Panc1 (cell line): Measurements from ENCODE around the gene ABRAXAS1. TPM values are rescaled to one million over a fixed set of nuclear protein-coding genes. Genes with fewer than 3 reads are reported as not detected.

Experiments
- ATAC-seq: fragments of 200-7000 bp; cut with Tn5 transposase; 2 replicates; pipeline ENCODE4 v1.9.1; 2020; ENCODE audit warnings: mild to moderate bottlenecking, moderate library complexity
- BruUV-seq: library from RNA; stranded (reverse); fragments of 400-500 nt; replicated peaks from 2 replicates; lab custom pipeline; 2021; lab: Mats Ljungman, UMichigan
- CTCF ChIA-PET: fragments of 300-600 bp; sonication (Branson Sonifier 250); formaldehyde crosslinking; loops from one replicate; lab custom pipeline; 2022; ENCODE audit warnings: antibody characterized with exemption; lab: Charles Lee
- POLR2A ChIA-PET: fragments of 300-600 bp; sonication (Branson Sonifier 250); formaldehyde crosslinking; loops from one replicate; lab custom pipeline; 2022; ENCODE audit warnings: antibody characterized with exemption; lab: Charles Lee
- DNase-seq: peaks from one replicate; pipeline ENCODE4 v3.0.0-alpha.2; 2010; ENCODE audit warnings: low read depth, low spot score
- H3K27ac ChIP-seq: 2 replicates; pipeline ENCODE4 v1.5.1; 2011; ENCODE audit warnings: mild to moderate bottlenecking, low read length, inconsistent platforms
- H3K27me3 ChIP-seq: fragments of 200-500 bp; sonication (Bioruptor generic); 2 replicates; pipeline ENCODE4 v1.6.0; 2014; ENCODE audit warnings: low read length, inconsistent platforms; ENCODE audit not compliant: control insufficient read depth, insufficient read depth
- H3K36me3 ChIP-seq: fragments of 200-500 bp; sonication (Bioruptor generic); 2 replicates; pipeline ENCODE4 v1.5.1; 2014; ENCODE audit warnings: inconsistent platforms, mild to moderate bottlenecking, low read length, moderate library complexity; ENCODE audit not compliant: control insufficient read depth, insufficient read depth
- H3K4me1 ChIP-seq: 2 replicates; pipeline ENCODE4 v1.5.1; 2011; ENCODE audit warnings: inconsistent platforms, mild to moderate bottlenecking, low read length, moderate library complexity; ENCODE audit not compliant: control insufficient read depth, insufficient read depth
- H3K4me3 ChIP-seq, 2 experiments: 2 replicates each; pipeline ENCODE4 v1.5.1; 2011 to 2012; ENCODE audit warnings: low read depth in 2 of 2, low read length in 2 of 2, mild to moderate bottlenecking in 2 of 2, inconsistent platforms in 1 of 2, moderate library complexity in 1 of 2
- H3K9me3 ChIP-seq: fragments of 200-500 bp; sonication (Bioruptor generic); 2 replicates; pipeline ENCODE4 v1.5.1; 2014; ENCODE audit warnings: low read depth, mild to moderate bottlenecking, inconsistent platforms, low read length, moderate library complexity; ENCODE audit not compliant: control insufficient read depth, insufficient read depth
- POLR2AphosphoS5 ChIP-seq: IDR thresholded peaks from 2 replicates; pipeline ENCODE4 v1.6.1; 2012; ENCODE audit warnings: mild to moderate bottlenecking, low read depth, low read length, moderate library complexity
- SIN3A ChIP-seq: IDR thresholded peaks from 2 replicates; pipeline ENCODE4 v1.6.1; 2012; ENCODE audit warnings: low read depth, mild to moderate bottlenecking, low read length, moderate library complexity, borderline replicate concordance; ENCODE audit not compliant: insufficient read depth
- TCF7L2 ChIP-seq: IDR thresholded peaks from 2 replicates; pipeline ENCODE4 v1.6.1; 2011; ENCODE audit warnings: mild to moderate bottlenecking, low read depth, low read length, inconsistent platforms
- in situ Hi-C: cut with HindIII; loops from 2 replicates; pipeline ENCODE4 v1.10.0; 2016; ENCODE audit warnings: low sequenced_read_pairs, low pct_unique_long_range_greater_than_20kb
- intact Hi-C: fragments of 100-400 bp; cut with micrococcal nuclease; formaldehyde crosslinking; loops from one replicate; pipeline ENCODE4 v1.10.0; 2022; ENCODE audit not compliant: unreplicated experiment
- total RNA-seq: library from RNA; stranded (reverse); gene quantifications from one replicate; pipeline ENCODE4 v1.2.1, GENCODE V29; 2021; ENCODE audit not compliant: unreplicated experiment
- TF ChIP-seq, protein P1 (sequence below): fragments of 450-650 bp; IDR thresholded peaks from 2 replicates; pipeline ENCODE4 v1.5.1; 2017; ENCODE audit warnings: mild to moderate bottlenecking
- TF ChIP-seq, protein P2 (sequence below), 2 experiments: IDR thresholded peaks; 2 replicates each; pipeline ENCODE4 v1.6.1; 2011 to 2012; ENCODE audit warnings: low read depth in 2 of 2, control low read depth in 1 of 2, low read length in 1 of 2, mild to moderate bottlenecking in 1 of 2, moderate library complexity in 1 of 2; ENCODE audit not compliant: insufficient read depth in 1 of 2

Gene ABRAXAS1
- total RNA-seq, 1 experiment from 2014 or later = 8.3 TPM

DNA sequence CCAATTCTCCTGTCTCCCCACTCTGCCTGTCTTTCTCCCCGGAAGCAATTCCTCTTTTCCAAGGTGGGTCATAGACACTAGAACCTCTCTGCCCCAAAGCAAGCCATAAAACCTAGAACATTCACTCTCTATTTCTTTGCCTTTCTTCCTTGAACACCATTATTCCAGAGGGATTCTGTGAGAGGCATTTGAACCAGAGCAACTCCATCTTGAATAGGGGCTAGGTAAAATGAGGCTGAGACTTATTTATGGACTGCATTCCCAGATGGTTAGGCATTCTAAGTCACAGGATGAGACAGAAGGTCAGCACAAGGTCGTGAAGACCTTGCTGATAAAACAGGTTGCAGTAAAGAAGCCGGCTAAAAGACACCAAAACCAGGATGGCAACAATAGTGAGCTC lies 37.3 kb upstream of the ABRAXAS1 start:
- no peak overlapping the region for H3K4me3 ChIP-seq
- ChIA-PET CTCF (no interaction called here), POLR2A (no interaction called here)
- in situ Hi-C loops (no loop called here), intact Hi-C loops (no loop called here)
- no peaks in the 10 kb centered on the region for H3K27me3 ChIP-seq
- H3K4me1 ChIP-seq = no peaks in the 10 kb centered on the region
- TF ChIP-seq POLR2AphosphoS5 = no peak
- TF ChIP-seq, protein P1, sequence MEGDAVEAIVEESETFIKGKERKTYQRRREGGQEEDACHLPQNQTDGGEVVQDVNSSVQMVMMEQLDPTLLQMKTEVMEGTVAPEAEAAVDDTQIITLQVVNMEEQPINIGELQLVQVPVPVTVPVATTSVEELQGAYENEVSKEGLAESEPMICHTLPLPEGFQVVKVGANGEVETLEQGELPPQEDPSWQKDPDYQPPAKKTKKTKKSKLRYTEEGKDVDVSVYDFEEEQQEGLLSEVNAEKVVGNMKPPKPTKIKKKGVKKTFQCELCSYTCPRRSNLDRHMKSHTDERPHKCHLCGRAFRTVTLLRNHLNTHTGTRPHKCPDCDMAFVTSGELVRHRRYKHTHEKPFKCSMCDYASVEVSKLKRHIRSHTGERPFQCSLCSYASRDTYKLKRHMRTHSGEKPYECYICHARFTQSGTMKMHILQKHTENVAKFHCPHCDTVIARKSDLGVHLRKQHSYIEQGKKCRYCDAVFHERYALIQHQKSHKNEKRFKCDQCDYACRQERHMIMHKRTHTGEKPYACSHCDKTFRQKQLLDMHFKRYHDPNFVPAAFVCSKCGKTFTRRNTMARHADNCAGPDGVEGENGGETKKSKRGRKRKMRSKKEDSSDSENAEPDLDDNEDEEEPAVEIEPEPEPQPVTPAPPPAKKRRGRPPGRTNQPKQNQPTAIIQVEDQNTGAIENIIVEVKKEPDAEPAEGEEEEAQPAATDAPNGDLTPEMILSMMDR = no peak
- TF ChIP-seq, protein P2, sequence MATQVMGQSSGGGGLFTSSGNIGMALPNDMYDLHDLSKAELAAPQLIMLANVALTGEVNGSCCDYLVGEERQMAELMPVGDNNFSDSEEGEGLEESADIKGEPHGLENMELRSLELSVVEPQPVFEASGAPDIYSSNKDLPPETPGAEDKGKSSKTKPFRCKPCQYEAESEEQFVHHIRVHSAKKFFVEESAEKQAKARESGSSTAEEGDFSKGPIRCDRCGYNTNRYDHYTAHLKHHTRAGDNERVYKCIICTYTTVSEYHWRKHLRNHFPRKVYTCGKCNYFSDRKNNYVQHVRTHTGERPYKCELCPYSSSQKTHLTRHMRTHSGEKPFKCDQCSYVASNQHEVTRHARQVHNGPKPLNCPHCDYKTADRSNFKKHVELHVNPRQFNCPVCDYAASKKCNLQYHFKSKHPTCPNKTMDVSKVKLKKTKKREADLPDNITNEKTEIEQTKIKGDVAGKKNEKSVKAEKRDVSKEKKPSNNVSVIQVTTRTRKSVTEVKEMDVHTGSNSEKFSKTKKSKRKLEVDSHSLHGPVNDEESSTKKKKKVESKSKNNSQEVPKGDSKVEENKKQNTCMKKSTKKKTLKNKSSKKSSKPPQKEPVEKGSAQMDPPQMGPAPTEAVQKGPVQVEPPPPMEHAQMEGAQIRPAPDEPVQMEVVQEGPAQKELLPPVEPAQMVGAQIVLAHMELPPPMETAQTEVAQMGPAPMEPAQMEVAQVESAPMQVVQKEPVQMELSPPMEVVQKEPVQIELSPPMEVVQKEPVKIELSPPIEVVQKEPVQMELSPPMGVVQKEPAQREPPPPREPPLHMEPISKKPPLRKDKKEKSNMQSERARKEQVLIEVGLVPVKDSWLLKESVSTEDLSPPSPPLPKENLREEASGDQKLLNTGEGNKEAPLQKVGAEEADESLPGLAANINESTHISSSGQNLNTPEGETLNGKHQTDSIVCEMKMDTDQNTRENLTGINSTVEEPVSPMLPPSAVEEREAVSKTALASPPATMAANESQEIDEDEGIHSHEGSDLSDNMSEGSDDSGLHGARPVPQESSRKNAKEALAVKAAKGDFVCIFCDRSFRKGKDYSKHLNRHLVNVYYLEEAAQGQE (IDR thresholded peaks at IDR 0.05; ENCODE audit: insufficient read depth in 1 of 2, low read depth in 2 of 2, low read length in 1 of 2) = no peak
- no peak for TF ChIP-seq SIN3A
- TF ChIP-seq TCF7L2 = no peak
- ATAC-seq (no peak), DNase-seq (no peak)
- H3K36me3 ChIP-seq = no peaks in the 10 kb centered on the region
- BruUV-seq = no TSS peak
- no peak overlapping the region for H3K27ac ChIP-seq
- no peaks in the 10 kb centered on the region for H3K9me3 ChIP-seq

DNA sequence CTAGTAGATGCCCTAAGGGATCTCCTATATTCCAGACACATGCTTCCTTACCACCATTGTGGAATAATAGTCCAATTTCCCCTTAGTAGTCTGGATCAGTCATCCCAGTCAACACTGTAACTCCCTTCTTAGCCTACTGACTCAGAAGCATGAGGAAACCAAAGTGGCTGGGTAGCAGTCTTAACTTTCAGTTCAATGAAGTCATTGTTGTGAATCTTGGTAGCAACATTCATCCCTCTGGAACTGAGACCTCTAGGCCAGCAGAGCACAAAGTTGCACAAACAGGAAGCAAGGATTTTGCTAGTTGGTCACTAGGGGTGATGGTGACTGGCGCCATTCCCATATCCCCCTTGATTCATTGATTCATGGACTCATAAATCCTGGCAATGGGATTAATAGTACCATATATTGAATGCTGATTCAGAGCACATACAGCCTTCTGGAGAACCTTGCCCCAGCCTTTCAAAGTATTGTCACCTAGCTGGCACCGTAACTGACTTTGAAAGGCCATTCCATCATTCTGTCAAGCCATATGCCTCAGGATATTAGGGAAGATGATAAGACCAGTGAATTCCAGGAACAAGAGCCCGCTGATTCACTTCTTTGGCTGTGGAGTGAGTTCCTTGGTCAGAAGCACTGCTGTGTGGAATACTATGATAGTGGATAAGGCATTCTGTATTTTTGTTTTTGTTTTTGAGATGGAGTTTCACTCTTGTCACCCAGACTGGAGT lies 31.3 kb upstream of the ABRAXAS1 start:
- Histone ChIP-seq H3K36me3 (no peaks in the 10 kb centered on the region), H3K4me1 (no peaks in the 10 kb centered on the region), H3K4me3 (no peak overlapping the region), H3K27ac (no peak overlapping the region), H3K27me3 (no peaks in the 10 kb centered on the region), H3K9me3 (no peaks in the 10 kb centered on the region)
- DNase-seq = no peak
- TF ChIP-seq, protein P1 = no peak
- TF ChIP-seq, protein P2 (IDR thresholded peaks at IDR 0.05; ENCODE audit: insufficient read depth in 1 of 2, low read depth in 2 of 2, low read length in 1 of 2) = no peak
- TF ChIP-seq POLR2AphosphoS5 (no peak), TCF7L2 (no peak), SIN3A (no peak)
- in situ Hi-C loops = no loop called here
- no peak for ATAC-seq
- ChIA-PET POLR2A (no interaction called here), CTCF (no interaction called here)
- BruUV-seq = no TSS peak
- intact Hi-C loops = no loop called here
